Stomach (tissue), 9 donors: ENCODE results near the gene CCDC157. TPM values are rescaled to one million over a fixed set of nuclear protein-coding genes. Genes with fewer than 3 reads are reported as not detected.
A peak's percentile ranks its signal among the peaks of the same experiment; 100 is the strongest.

Source experiments
- DNase-seq, 2 donors: peaks; one replicate each; pipeline versions ENCODE4 v3.0.0 to v3.0.0-alpha.2; 2013 to 2019
- H3K27ac ChIP-seq, 5 donors: fragments of 200-600 bp in 4 of 5; sonication (generic) in 4 of 5; one replicate each; pipeline ENCODE4 v1.5.1; 2013 to 2019; ENCODE audit warnings: mild to moderate bottlenecking in 1 of 5, moderate library complexity in 1 of 5
- H3K27me3 ChIP-seq, 3 donors: fragments of 200-600 bp; sonication (generic); one replicate each; pipeline ENCODE4 v1.5.1; 2017 to 2019; ENCODE audit warnings: mixed run types in 1 of 3
- H3K36me3 ChIP-seq, 4 donors: fragments of 200-600 bp; sonication (generic); 1 replicate in 3 of 4; 2 replicates in 1 of 4; pipeline ENCODE4 v1.5.1; 2016 to 2019
- H3K4me1 ChIP-seq, 4 donors: fragments of 200-600 bp; sonication (generic); one replicate each; pipeline ENCODE4 v1.5.1; 2016 to 2019
- H3K4me3 ChIP-seq, 4 donors: fragments of 200-600 bp; sonication (generic) in 3 of 4; one replicate each; pipeline ENCODE4 v1.5.1; 2016 to 2019; ENCODE audit warnings: mild to moderate bottlenecking in 1 of 4
- H3K9me3 ChIP-seq, 4 donors: fragments of 200-600 bp; sonication (generic); one replicate each; pipeline ENCODE4 v1.5.1; 2016 to 2019
- CTCF ChIP-seq, 7 experiments: fragments of 450-650 bp in 4 of 7; fragments of 200-600 bp in 3 of 7; sonication (generic) in 3 of 7; IDR thresholded peaks; one replicate each; pipeline ENCODE4 v1.5.1; 2016 to 2019; ENCODE audit warnings: antibody characterized with exemption in 7 of 7, control low read depth in 2 of 7, mild to moderate bottlenecking in 1 of 7
- EP300 ChIP-seq: sonication (generic); formaldehyde crosslinking; IDR thresholded peaks from one replicate; pipeline ENCODE4 v1.6.1; 2017; ENCODE audit warnings: antibody characterized with exemption
- POLR2A ChIP-seq, 4 donors: fragments of 450-650 bp; IDR thresholded peaks; one replicate each; pipeline ENCODE4 v1.6.1; 2016; ENCODE audit warnings: antibody characterized with exemption in 4 of 4, control low read depth in 2 of 4, mild to moderate bottlenecking in 1 of 4, moderate library complexity in 1 of 4
- POLR2AphosphoS5 ChIP-seq, 3 donors: sonication (generic); formaldehyde crosslinking; IDR thresholded peaks; one replicate each; pipeline ENCODE4 v1.6.1; 2016; ENCODE audit warnings: antibody characterized with exemption in 3 of 3
- WGBS, 5 donors: extraction: QIAGEN DNeasy Blood & Tissue Kit in 3 of 5; methylation state at CpG; one replicate each; pipeline versions ENCODE4 v1.1.5 to v1.1.7; 2013 to 2018; 5-methylcytosine and 5-hydroxymethylcytosine counted together
- intact Hi-C: fragments of 100-400 bp; cut with DNase I; formaldehyde crosslinking; loops from one replicate; pipeline ENCODE4 v1.15.1; 2023; ENCODE audit warnings: low total_unique reads
- polyA plus RNA-seq, 3 donors: library from polyadenylated mRNA; stranded (reverse); fragments of 200-250 nt; gene quantifications; one replicate each; pipeline ENCODE4 v1.2.3, GENCODE V29; 2013
- total RNA-seq, 5 donors: library from RNA; depleted of rRNA; stranded (reverse); fragments of >200 nt; gene quantifications; one replicate each; pipeline versions ENCODE4 v1.1.0 to v1.2.3, GENCODE V29; 2014 to 2016
- donor health status: healthy with polysubstance abuse.
- donor health status: Bipolar disorder and iron deficiency.
- donor health status: healthy.

The CCDC157 gene
- total and polyA plus RNA-seq, 8 donors, result 0.73 to 9.0 (median 2.2) TPM; not detected in 1

GRCh38 chr22:30308518-30309230 is 48.1 kb upstream of the CCDC157 start:
- 70 to 79% (median 75%) methylated on average over 5 of the region's 5 CpGs for WGBS, 5 donors
- no peak for DNase-seq

GRCh38 chr22:30309951-30310741 is 46.7 kb upstream of the CCDC157 start:
- peak overlapping the region; percentile 86 to 94 (median 87) for H3K27ac ChIP-seq
- peaks cover 84 to 99% (median 96%) of the 10 kb centered on the region in 4 donors for H3K4me1 ChIP-seq
- H3K27me3 ChIP-seq, result no peaks in the 10 kb centered on the region
- peak overlapping the region in 1 of 4 donors; percentile 11 for H3K4me3 ChIP-seq
- H3K9me3 ChIP-seq, result no peaks in the 10 kb centered on the region
- no peaks in the 10 kb centered on the region for H3K36me3 ChIP-seq
- intact Hi-C loops, result no loop called here
- 30 to 46% (median 35%) methylated on average over 7 of the region's 7 CpGs for WGBS, 5 donors
- DNase-seq, result peak; percentile 77 to 81
- no peak for TF ChIP-seq POLR2A (IDR thresholded peaks at IDR 0.05)
- TF ChIP-seq CTCF (IDR thresholded peaks at IDR 0.05), result no peak
- peak; percentile 73 to 93 (median 78) for TF ChIP-seq POLR2AphosphoS5 (IDR thresholded peaks at IDR 0.05)
- no peak for TF ChIP-seq EP300

More at GRCh38 chr22:30308518-30309230, 48.1 kb upstream of the CCDC157 start:
- Histone ChIP-seq H3K27me3 (no peaks in the 10 kb centered on the region), H3K36me3 (peaks cover 0 to 7% (median 0%) of the 10 kb centered on the region in 4 donors), H3K4me3 (no peak overlapping the region), H3K27ac (peak overlapping the region in 4 of 5 donors; percentile 86 to 94 (median 88)), H3K9me3 (no peaks in the 10 kb centered on the region), H3K4me1 (peaks cover 94 to 99% (median 97%) of the 10 kb centered on the region in 4 donors)
- intact Hi-C loops, result no loop called here
- no peak for TF ChIP-seq EP300
- no peak for TF ChIP-seq POLR2A (IDR thresholded peaks at IDR 0.05)
- no peak for TF ChIP-seq POLR2AphosphoS5 (IDR thresholded peaks at IDR 0.05)
- TF ChIP-seq CTCF (IDR thresholded peaks at IDR 0.05), result no peak

- Histone ChIP-seq H3K4me1 (peaks cover 83 to 99% (median 96%) of the 10 kb centered on the region in 4 donors), H3K27me3 (no peaks in the 10 kb centered on the region), H3K36me3 (peaks cover 0 to 3% (median 0%) of the 10 kb centered on the region in 4 donors), H3K4me3 (peak overlapping the region in 1 of 4 donors; percentile 11), H3K9me3 (no peaks in the 10 kb centered on the region), H3K27ac (peak overlapping the region; percentile 86 to 94 (median 87))
- intact Hi-C loops, result no loop called here
- 29 to 43% (median 31%) methylated on average over 5 to 8 of the region's 8 CpGs for WGBS, 5 donors
- TF ChIP-seq CTCF (IDR thresholded peaks at IDR 0.05) (no peak), EP300 (no peak), POLR2A (IDR thresholded peaks at IDR 0.05) (no peak), POLR2AphosphoS5 (IDR thresholded peaks at IDR 0.05) (peak; percentile 68 to 85 (median 81))
- DNase-seq, result peak; percentile 78 to 92
Observed at GRCh38 chr22:30310881-30311771, 45.7 kb upstream of the CCDC157 start.
